GM15510 (cell line): ENCODE results near the gene MAML3.

ENCODE experiments used
- POLR2A ChIP-seq: IDR thresholded peaks from 3 replicates; pipeline ENCODE4 v1.6.1; 2011; ENCODE audit warnings: borderline replicate concordance; ENCODE audit not compliant: insufficient read length; ENCODE audit errors: extremely low read depth

Gene MAML3

GRCh38 chr4:140153718-140154571, at the start of gene MAML3:
TSS of gene MAML3 (minus strand) at chr4:140154184. CDS start at chr4:140153327, 857 bp downstream.
- TF ChIP-seq POLR2A: no peak

- no peak for TF ChIP-seq POLR2A
Observed at GRCh38 chr4:140198942-140199341, 45.0 kb upstream of the MAML3 start.

- TF ChIP-seq POLR2A: no peak
Observed at GRCh38 chr4:140195806-140196205, 41.8 kb upstream of the MAML3 start.

GRCh38 chr4:140189805-140190204, 35.8 kb upstream of the MAML3 start:
- no peak for TF ChIP-seq POLR2A

- TF ChIP-seq POLR2A: no peak
Observed at GRCh38 chr4:140188975-140189374, 35.0 kb upstream of the MAML3 start.

GRCh38 chr4:140187316-140187695, 33.3 kb upstream of the MAML3 start:
- no peak for TF ChIP-seq POLR2A

- no peak for TF ChIP-seq POLR2A
Observed at GRCh38 chr4:140186651-140187315, 32.8 kb upstream of the MAML3 start.

GRCh38 chr4:140186082-140186438, 32.1 kb upstream of the MAML3 start:
- TF ChIP-seq POLR2A: no peak

GRCh38 chr4:140185412-140186081, 31.6 kb upstream of the MAML3 start:
- no peak for TF ChIP-seq POLR2A

- no peak for TF ChIP-seq POLR2A
Observed at GRCh38 chr4:140183270-140183669, 29.3 kb upstream of the MAML3 start.

- no peak for TF ChIP-seq POLR2A
Observed at GRCh38 chr4:140180577-140180976, 26.6 kb upstream of the MAML3 start.

GRCh38 chr4:140176735-140177134, 22.8 kb upstream of the MAML3 start:
- no peak for TF ChIP-seq POLR2A

- no peak for TF ChIP-seq POLR2A
Observed at GRCh38 chr4:140174543-140174942, 20.6 kb upstream of the MAML3 start.

GRCh38 chr4:140172960-140173359, 19.0 kb upstream of the MAML3 start:
- no peak for TF ChIP-seq POLR2A

- TF ChIP-seq POLR2A: no peak
Observed at GRCh38 chr4:140170299-140170698, 16.3 kb upstream of the MAML3 start.
